ENCODE measurements around the gene MUC5AC. TPM values are rescaled to one million over a fixed set of nuclear protein-coding genes. Genes with fewer than 3 reads are reported as not detected.
"Not testable (repeated sequence)": the region's sequence is repeated elsewhere in the genome, so short reads cannot be mapped to it uniquely, and the experiment has no call there.

Gene MUC5AC
- total RNA-seq, 1 donor from 2014 or later = not detected

GRCh38 chr11:1161410-1162137 lies 3.8 kb downstream of the MUC5AC start:
- no peak for TF ChIP-seq CTCF (IDR thresholded peaks at IDR 0.05; ENCODE audit: unreplicated experiment)
- Mint-ChIP-seq H3K4me3 (ENCODE audit: low read depth) (no peak overlapping the region), H3K4me1 (ENCODE audit: low read depth) (no peaks in the 10 kb centered on the region), H3K27ac (no peak overlapping the region), H3K27me3 (peaks cover 4% of the 10 kb centered on the region), H3K9me3 (ENCODE audit: low read depth) (no peaks in the 10 kb centered on the region), H3K36me3 (ENCODE audit: insufficient read depth) (no peaks in the 10 kb centered on the region)
- no peak for DNase-seq (ENCODE audit: low spot score, unreplicated experiment)

- H3K36me3 Mint-ChIP-seq (ENCODE audit: insufficient read depth) = no peaks in the 10 kb centered on the region
- peaks cover 2% of the 10 kb centered on the region for H3K27me3 Mint-ChIP-seq
- no peak for DNase-seq (ENCODE audit: low spot score, unreplicated experiment)
- H3K9me3 Mint-ChIP-seq (ENCODE audit: low read depth) = no peaks in the 10 kb centered on the region
- no peaks in the 10 kb centered on the region for H3K4me1 Mint-ChIP-seq (ENCODE audit: low read depth)
- no peak for TF ChIP-seq CTCF (IDR thresholded peaks at IDR 0.05; ENCODE audit: unreplicated experiment)
- no peak overlapping the region for H3K27ac Mint-ChIP-seq
- no peak overlapping the region for H3K4me3 Mint-ChIP-seq (ENCODE audit: low read depth)
These were observed 4.4 kb downstream of the MUC5AC start for GRCh38 chr11:1162138-1162475.

GRCh38 chr11:1162491-1163311 lies 4.9 kb downstream of the MUC5AC start:
- H3K4me1 Mint-ChIP-seq (ENCODE audit: low read depth) = no peaks in the 10 kb centered on the region
- no peak for TF ChIP-seq CTCF (IDR thresholded peaks at IDR 0.05; ENCODE audit: unreplicated experiment)
- H3K27me3 Mint-ChIP-seq = peaks cover 6% of the 10 kb centered on the region
- peak; percentile 7 for DNase-seq (ENCODE audit: low spot score, unreplicated experiment)
- no peaks in the 10 kb centered on the region for H3K36me3 Mint-ChIP-seq (ENCODE audit: insufficient read depth)
- H3K9me3 Mint-ChIP-seq (ENCODE audit: low read depth) = no peaks in the 10 kb centered on the region
- H3K4me3 Mint-ChIP-seq (ENCODE audit: low read depth) = no peak overlapping the region
- no peak overlapping the region for H3K27ac Mint-ChIP-seq

- no peak for TF ChIP-seq CTCF (IDR thresholded peaks at IDR 0.05; ENCODE audit: unreplicated experiment)
- Mint-ChIP-seq H3K9me3 (ENCODE audit: low read depth) (no peaks in the 10 kb centered on the region), H3K27ac (no peak overlapping the region), H3K27me3 (peaks cover 6% of the 10 kb centered on the region), H3K36me3 (ENCODE audit: insufficient read depth) (no peaks in the 10 kb centered on the region), H3K4me3 (ENCODE audit: low read depth) (no peak overlapping the region), H3K4me1 (ENCODE audit: low read depth) (no peaks in the 10 kb centered on the region)
- no peak for DNase-seq (ENCODE audit: low spot score, unreplicated experiment)
These were observed 5.7 kb downstream of the MUC5AC start for GRCh38 chr11:1163321-1163910.

- Mint-ChIP-seq H3K4me3 (ENCODE audit: low read depth) (no peak overlapping the region), H3K36me3 (ENCODE audit: insufficient read depth) (no peaks in the 10 kb centered on the region), H3K27ac (no peak overlapping the region), H3K27me3 (peaks cover 6% of the 10 kb centered on the region), H3K9me3 (ENCODE audit: low read depth) (no peaks in the 10 kb centered on the region), H3K4me1 (ENCODE audit: low read depth) (no peaks in the 10 kb centered on the region)
- no peak for DNase-seq (ENCODE audit: low spot score, unreplicated experiment)
- TF ChIP-seq CTCF (IDR thresholded peaks at IDR 0.05; ENCODE audit: unreplicated experiment) = no peak
These were observed 6.4 kb downstream of the MUC5AC start for GRCh38 chr11:1163911-1164735.

GRCh38 chr11:1164779-1165255 lies 7.1 kb downstream of the MUC5AC start:
- H3K27me3 Mint-ChIP-seq; H3K27ac Mint-ChIP-seq; H3K4me1 Mint-ChIP-seq (ENCODE audit: low read depth); H3K4me3 Mint-ChIP-seq (ENCODE audit: low read depth); DNase-seq (ENCODE audit: low spot score, unreplicated experiment); H3K9me3 Mint-ChIP-seq (ENCODE audit: low read depth); H3K36me3 Mint-ChIP-seq (ENCODE audit: insufficient read depth): not testable (repeated sequence)

Measured in progenitor cell of endocrine pancreas (in vitro differentiated cells).